Peyer's patch (tissue), 4 donors: ENCODE results near the gene F2RL3.

ENCODE experiments used
- POLR2A ChIP-seq, 2 donors: fragments of 450-650 bp; IDR thresholded peaks; one replicate each; pipeline ENCODE4 v1.5.1; 2017; ENCODE audit warnings: antibody characterized with exemption in 2 of 2, mild to moderate bottlenecking in 2 of 2, moderate library complexity in 2 of 2
- TF ChIP-seq, protein P1 (sequence below), 6 experiments: fragments of 450-650 bp in 4 of 6; fragments of 200-600 bp in 2 of 6; sonication (generic) in 1 of 6; IDR thresholded peaks; one replicate each; pipeline ENCODE4 v1.5.1; 2017 to 2019; ENCODE audit warnings: antibody characterized with exemption in 6 of 6, mild to moderate bottlenecking in 3 of 6, moderate library complexity in 1 of 6

DNA sequence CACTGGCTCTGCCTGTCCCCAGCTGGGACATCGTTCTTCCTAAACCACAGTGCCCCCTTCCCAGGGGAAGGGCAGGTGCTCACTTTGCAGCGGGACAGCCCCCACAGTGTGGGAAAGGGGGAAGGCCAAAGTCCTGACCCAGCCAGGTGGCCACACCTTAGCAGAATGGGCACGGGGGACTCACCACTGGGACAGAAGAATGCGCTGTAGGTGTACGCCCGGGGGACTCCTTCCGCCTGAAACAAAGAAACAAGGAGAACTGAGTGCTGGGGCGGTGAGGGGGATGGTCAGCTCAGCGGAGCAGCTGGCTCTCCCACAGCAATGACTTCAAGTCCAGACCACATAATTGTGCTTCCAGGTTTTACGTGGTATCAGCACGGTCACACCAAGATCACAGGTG is 49.4 kb downstream of the F2RL3 start:
- TF ChIP-seq, protein P1, sequence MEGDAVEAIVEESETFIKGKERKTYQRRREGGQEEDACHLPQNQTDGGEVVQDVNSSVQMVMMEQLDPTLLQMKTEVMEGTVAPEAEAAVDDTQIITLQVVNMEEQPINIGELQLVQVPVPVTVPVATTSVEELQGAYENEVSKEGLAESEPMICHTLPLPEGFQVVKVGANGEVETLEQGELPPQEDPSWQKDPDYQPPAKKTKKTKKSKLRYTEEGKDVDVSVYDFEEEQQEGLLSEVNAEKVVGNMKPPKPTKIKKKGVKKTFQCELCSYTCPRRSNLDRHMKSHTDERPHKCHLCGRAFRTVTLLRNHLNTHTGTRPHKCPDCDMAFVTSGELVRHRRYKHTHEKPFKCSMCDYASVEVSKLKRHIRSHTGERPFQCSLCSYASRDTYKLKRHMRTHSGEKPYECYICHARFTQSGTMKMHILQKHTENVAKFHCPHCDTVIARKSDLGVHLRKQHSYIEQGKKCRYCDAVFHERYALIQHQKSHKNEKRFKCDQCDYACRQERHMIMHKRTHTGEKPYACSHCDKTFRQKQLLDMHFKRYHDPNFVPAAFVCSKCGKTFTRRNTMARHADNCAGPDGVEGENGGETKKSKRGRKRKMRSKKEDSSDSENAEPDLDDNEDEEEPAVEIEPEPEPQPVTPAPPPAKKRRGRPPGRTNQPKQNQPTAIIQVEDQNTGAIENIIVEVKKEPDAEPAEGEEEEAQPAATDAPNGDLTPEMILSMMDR (IDR thresholded peaks at IDR 0.05): no peak
- TF ChIP-seq POLR2A (IDR thresholded peaks at IDR 0.05): no peak
